ENCODE measurements around the gene DMGDH. TPM values are rescaled to one million over a fixed set of nuclear protein-coding genes. Genes with fewer than 3 reads are reported as not detected.

Gene DMGDH
- total RNA-seq, 2 experiments from 2014 or later = 0.50 TPM; not detected in 1

GRCh38 chr5:79002374-79002773 lies 67.1 kb downstream of the DMGDH start:
- Mint-ChIP-seq H3K4me3 (no peak overlapping the region), H3K27me3 (peaks cover 25% of the 10 kb centered on the region), H3K36me3 (ENCODE audit: low read depth) (no peaks in the 10 kb centered on the region), H3K27ac (no peak overlapping the region), H3K4me1 (ENCODE audit: low read depth) (no peaks in the 10 kb centered on the region), H3K9me3 (no peaks in the 10 kb centered on the region)
- Histone ChIP-seq H3K4me3 (ENCODE audit: low read length) (no peak overlapping the region), H3K36me3 (ENCODE audit: insufficient read depth, low read length) (no peaks in the 10 kb centered on the region), H3K9me3 (ENCODE audit: control insufficient read depth in 1 of 2, insufficient read depth in 1 of 2, low read length in 2 of 2) (no peaks in the 10 kb centered on the region), H3K27ac (ENCODE audit: low read depth in 1 of 2, low read length in 2 of 2) (no peak overlapping the region), H3K27me3 (ENCODE audit: control insufficient read depth in 1 of 2, insufficient read depth in 2 of 2, low read length in 2 of 2) (peaks cover 3 to 18% of the 10 kb centered on the region in 2 experiments), H3K4me1 (ENCODE audit: insufficient read depth, low read length) (no peaks in the 10 kb centered on the region)
- ATAC-seq (ENCODE audit: poor library complexity) (no peak), DNase-seq (no peak)
- intact Hi-C loops (cut with DNase I, micrococcal nuclease) = no loop called here
- CTCF ChIA-PET = interaction anchor here (1.1 to 1.2 kb wide), 2 partner anchors 19 to 23 kb away, joined by 3 read pairs; no protein-coding TSS in a partner anchor
- POLR2A ChIA-PET = no interaction called here
- TF ChIP-seq, protein P1, sequence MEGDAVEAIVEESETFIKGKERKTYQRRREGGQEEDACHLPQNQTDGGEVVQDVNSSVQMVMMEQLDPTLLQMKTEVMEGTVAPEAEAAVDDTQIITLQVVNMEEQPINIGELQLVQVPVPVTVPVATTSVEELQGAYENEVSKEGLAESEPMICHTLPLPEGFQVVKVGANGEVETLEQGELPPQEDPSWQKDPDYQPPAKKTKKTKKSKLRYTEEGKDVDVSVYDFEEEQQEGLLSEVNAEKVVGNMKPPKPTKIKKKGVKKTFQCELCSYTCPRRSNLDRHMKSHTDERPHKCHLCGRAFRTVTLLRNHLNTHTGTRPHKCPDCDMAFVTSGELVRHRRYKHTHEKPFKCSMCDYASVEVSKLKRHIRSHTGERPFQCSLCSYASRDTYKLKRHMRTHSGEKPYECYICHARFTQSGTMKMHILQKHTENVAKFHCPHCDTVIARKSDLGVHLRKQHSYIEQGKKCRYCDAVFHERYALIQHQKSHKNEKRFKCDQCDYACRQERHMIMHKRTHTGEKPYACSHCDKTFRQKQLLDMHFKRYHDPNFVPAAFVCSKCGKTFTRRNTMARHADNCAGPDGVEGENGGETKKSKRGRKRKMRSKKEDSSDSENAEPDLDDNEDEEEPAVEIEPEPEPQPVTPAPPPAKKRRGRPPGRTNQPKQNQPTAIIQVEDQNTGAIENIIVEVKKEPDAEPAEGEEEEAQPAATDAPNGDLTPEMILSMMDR (IDR thresholded peaks at IDR 0.05) = no peak

DNA sequence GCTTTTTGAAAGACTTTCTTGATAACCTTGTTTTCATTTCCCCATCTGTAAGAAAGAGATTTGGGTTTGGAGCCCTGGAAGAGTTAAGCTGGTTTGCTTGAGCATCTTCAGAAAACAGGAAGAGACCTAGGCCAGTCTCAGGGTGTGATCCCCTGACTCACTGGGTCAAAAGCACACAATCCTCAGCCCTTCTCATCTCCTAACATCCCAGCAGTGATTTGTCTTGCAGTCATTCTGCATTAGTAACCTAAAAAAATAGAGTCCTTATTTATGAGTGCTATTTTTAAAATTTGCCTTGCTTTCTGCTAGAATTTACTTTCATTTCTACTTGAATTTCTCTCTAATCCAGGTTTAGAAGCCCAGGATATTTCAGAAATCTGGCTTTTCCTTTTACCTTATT lies 68.0 kb downstream of the DMGDH start:
- TF ChIP-seq, protein P1 (IDR thresholded peaks at IDR 0.05) = no peak
- no peaks in the 10 kb centered on the region for H3K36me3 Mint-ChIP-seq (ENCODE audit: low read depth)
- H3K27me3 Mint-ChIP-seq = peaks cover 20% of the 10 kb centered on the region
- no peaks in the 10 kb centered on the region for H3K36me3 ChIP-seq (ENCODE audit: insufficient read depth, low read length)
- peaks cover 3 to 16% of the 10 kb centered on the region in 2 experiments for H3K27me3 ChIP-seq (ENCODE audit: control insufficient read depth in 1 of 2, insufficient read depth in 2 of 2, low read length in 2 of 2)
- H3K4me1 ChIP-seq (ENCODE audit: insufficient read depth, low read length) = no peaks in the 10 kb centered on the region
- no peak overlapping the region for H3K4me3 ChIP-seq (ENCODE audit: low read length)
- no peaks in the 10 kb centered on the region for H3K9me3 Mint-ChIP-seq
- no peak for ATAC-seq (ENCODE audit: poor library complexity)
- H3K4me1 Mint-ChIP-seq (ENCODE audit: low read depth) = no peaks in the 10 kb centered on the region
- no peak overlapping the region for H3K4me3 Mint-ChIP-seq
- no peaks in the 10 kb centered on the region for H3K9me3 ChIP-seq (ENCODE audit: control insufficient read depth in 1 of 2, insufficient read depth in 1 of 2, low read length in 2 of 2)
- no peak overlapping the region for H3K27ac Mint-ChIP-seq
- no peak for DNase-seq
- no peak overlapping the region for H3K27ac ChIP-seq (ENCODE audit: low read depth in 1 of 2, low read length in 2 of 2)
- intact Hi-C loops (cut with DNase I, micrococcal nuclease) = no loop called here
- POLR2A ChIA-PET = no interaction called here
- CTCF ChIA-PET = interaction anchor here (1.1 kb wide), 1 partner anchor 23 kb away, joined by 3 read pairs; no protein-coding TSS in a partner anchor

DNA sequence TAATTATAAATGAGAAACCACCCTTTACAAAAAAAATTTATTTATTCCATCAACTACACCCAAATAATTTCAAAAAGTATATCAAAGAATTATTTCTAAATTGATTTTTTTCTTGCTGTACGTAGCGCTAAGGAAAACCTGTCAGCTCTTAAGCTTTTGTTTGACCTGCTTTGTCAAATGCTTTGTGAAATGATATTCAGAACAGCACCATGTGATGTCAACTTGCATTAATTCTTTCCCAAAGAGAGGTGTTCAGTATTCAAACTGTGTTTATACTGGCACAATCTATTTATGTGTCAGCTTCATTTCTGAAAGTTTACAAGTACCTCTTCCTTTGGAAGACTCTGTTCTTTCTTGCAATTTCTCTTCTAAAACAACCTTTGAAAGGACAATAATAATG lies 72.4 kb downstream of the DMGDH start:
- Mint-ChIP-seq H3K36me3 (ENCODE audit: low read depth) (no peaks in the 10 kb centered on the region), H3K27ac (no peak overlapping the region), H3K27me3 (peaks cover 11% of the 10 kb centered on the region), H3K9me3 (no peaks in the 10 kb centered on the region), H3K4me1 (ENCODE audit: low read depth) (peaks cover 15% of the 10 kb centered on the region), H3K4me3 (no peak overlapping the region)
- H3K36me3 ChIP-seq (ENCODE audit: insufficient read depth, low read length) = no peaks in the 10 kb centered on the region
- POLR2A ChIA-PET = interaction anchor here (0.7 kb wide), 1 partner anchor 12 kb away, joined by 3 read pairs; no protein-coding TSS in a partner anchor
- TF ChIP-seq, protein P1 (IDR thresholded peaks at IDR 0.05) = no peak
- H3K27ac ChIP-seq (ENCODE audit: low read depth in 1 of 2, low read length in 2 of 2) = no peak overlapping the region
- no peak for ATAC-seq (ENCODE audit: poor library complexity)
- H3K27me3 ChIP-seq (ENCODE audit: control insufficient read depth in 1 of 2, insufficient read depth in 2 of 2, low read length in 2 of 2) = peaks cover 3 to 5% of the 10 kb centered on the region in 2 experiments
- intact Hi-C loops (cut with DNase I, micrococcal nuclease) = no loop called here
- DNase-seq = no peak
- no peaks in the 10 kb centered on the region for H3K9me3 ChIP-seq (ENCODE audit: control insufficient read depth in 1 of 2, insufficient read depth in 1 of 2, low read length in 2 of 2)
- H3K4me1 ChIP-seq (ENCODE audit: insufficient read depth, low read length) = no peaks in the 10 kb centered on the region
- CTCF ChIA-PET = no interaction called here
- H3K4me3 ChIP-seq (ENCODE audit: low read length) = no peak overlapping the region

Data from CD4-positive, alpha-beta T cell (primary cell).